ENCODE data around the gene NAA16. TPM values are rescaled to one million over a fixed set of nuclear protein-coding genes. Genes with fewer than 3 reads are reported as not detected.

NAA16 gene
- total and polyA plus RNA-seq, 10 of the 15 experiments (the other 5 are each of a cell fraction or from before 2014, with no cell fraction given) = 5.4 to 18.5 (median 13.2) TPM

- in situ Hi-C loops (cut with MboI) (no loop called here), intact Hi-C loops (cut with micrococcal nuclease; ENCODE audit: unreplicated experiment) (no loop called here)
- Histone ChIP-seq H3K9me3 (replicated peaks; ENCODE audit: control insufficient read depth, insufficient read depth, low read length) (no peaks in the 10 kb centered on the region), H3K9ac (ENCODE audit: control insufficient read depth, insufficient read depth, low read length) (no peak overlapping the region), H3K79me2 (ENCODE audit: control insufficient read depth, insufficient read depth, low read length) (no peaks in the 10 kb centered on the region), H3K4me1 (ENCODE audit: control insufficient read depth, insufficient read depth, low read length) (no peaks in the 10 kb centered on the region), H2AFZ (ENCODE audit: control insufficient read depth, low read depth, low read length) (no peak overlapping the region), H3K36me3 (ENCODE audit: control insufficient read depth in 2 of 2, insufficient read depth in 2 of 2, low read length in 1 of 2) (peaks cover 2 to 3% of the 10 kb centered on the region in 2 experiments; a peak in 3 of 4 replicates), H4K20me1 (ENCODE audit: control insufficient read depth, insufficient read depth) (no peaks in the 10 kb centered on the region), H3K27me3 (replicated peaks in 1 of 2; ENCODE audit: control insufficient read depth in 2 of 2, insufficient read depth in 2 of 2, low read length in 1 of 2) (no peaks in the 10 kb centered on the region), H3K27ac (ENCODE audit: control insufficient read depth, insufficient read depth) (no peak overlapping the region), H3K4me3 (no peak overlapping the region), H3K4me2 (ENCODE audit: control insufficient read depth, insufficient read depth) (no peak overlapping the region)
- ATAC-seq (no peak), FAIRE-seq (no peak), DNase-seq (ENCODE audit: low read depth, low spot score) (no peak)
- ChIA-PET POLR2A (no interaction called here), SMC1A (ENCODE audit: uncharacterized antibody, unreplicated experiment) (no interaction called here), RAD21 (ENCODE audit: unreplicated experiment) (no interaction called here), CTCF (interaction anchor here (1.2 to 2.0 kb wide), 2 partner anchors 9 to 291 kb away, joined by 3 to 7 read pairs; no protein-coding TSS in a partner anchor)
- WGBS (ENCODE audit: insufficient coverage, insufficient replicate concordance, low lambda C conversion rate, missing lambda C conversion rate) = 71% methylated on average over 5 of the region's 5 CpGs
- no peak for TF ChIP-seq TARDBP (IDR thresholded peaks at IDR 0.05; ENCODE audit: borderline replicate concordance)
- no peak for TF ChIP-seq NRF1 (conservative IDR thresholded peaks at IDR 0.05; ENCODE audit: low read depth, low read length)
- no peak for TF ChIP-seq WRNIP1 (IDR thresholded peaks at IDR 0.05; ENCODE audit: borderline replicate concordance, low read depth, low read length)
- no peak for TF ChIP-seq EP300 (IDR thresholded peaks at IDR 0.05; ENCODE audit: borderline replicate concordance in 1 of 2, control insufficient read depth in 1 of 2, low read depth in 2 of 2, low read length in 2 of 2)
- no peak for TF ChIP-seq BCL11A (IDR thresholded peaks at IDR 0.05; ENCODE audit: low read depth, low read length)
- TF ChIP-seq E2F8 (IDR thresholded peaks at IDR 0.05; ENCODE audit: low read depth, partially characterized antibody) = no peak
- TF ChIP-seq, protein P1, sequence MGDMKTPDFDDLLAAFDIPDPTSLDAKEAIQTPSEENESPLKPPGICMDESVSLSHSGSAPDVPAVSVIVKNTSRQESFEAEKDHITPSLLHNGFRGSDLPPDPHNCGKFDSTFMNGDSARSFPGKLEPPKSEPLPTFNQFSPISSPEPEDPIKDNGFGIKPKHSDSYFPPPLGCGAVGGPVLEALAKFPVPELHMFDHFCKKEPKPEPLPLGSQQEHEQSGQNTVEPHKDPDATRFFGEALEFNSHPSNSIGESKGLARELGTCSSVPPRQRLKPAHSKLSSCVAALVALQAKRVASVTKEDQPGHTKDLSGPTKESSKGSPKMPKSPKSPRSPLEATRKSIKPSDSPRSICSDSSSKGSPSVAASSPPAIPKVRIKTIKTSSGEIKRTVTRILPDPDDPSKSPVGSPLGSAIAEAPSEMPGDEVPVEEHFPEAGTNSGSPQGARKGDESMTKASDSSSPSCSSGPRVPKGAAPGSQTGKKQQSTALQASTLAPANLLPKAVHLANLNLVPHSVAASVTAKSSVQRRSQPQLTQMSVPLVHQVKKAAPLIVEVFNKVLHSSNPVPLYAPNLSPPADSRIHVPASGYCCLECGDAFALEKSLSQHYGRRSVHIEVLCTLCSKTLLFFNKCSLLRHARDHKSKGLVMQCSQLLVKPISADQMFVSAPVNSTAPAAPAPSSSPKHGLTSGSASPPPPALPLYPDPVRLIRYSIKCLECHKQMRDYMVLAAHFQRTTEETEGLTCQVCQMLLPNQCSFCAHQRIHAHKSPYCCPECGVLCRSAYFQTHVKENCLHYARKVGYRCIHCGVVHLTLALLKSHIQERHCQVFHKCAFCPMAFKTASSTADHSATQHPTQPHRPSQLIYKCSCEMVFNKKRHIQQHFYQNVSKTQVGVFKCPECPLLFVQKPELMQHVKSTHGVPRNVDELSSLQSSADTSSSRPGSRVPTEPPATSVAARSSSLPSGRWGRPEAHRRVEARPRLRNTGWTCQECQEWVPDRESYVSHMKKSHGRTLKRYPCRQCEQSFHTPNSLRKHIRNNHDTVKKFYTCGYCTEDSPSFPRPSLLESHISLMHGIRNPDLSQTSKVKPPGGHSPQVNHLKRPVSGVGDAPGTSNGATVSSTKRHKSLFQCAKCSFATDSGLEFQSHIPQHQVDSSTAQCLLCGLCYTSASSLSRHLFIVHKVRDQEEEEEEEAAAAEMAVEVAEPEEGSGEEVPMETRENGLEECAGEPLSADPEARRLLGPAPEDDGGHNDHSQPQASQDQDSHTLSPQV (IDR thresholded peaks at IDR 0.05) = no peak
- TF ChIP-seq TCF12 (IDR thresholded peaks at IDR 0.05; ENCODE audit: low read depth, low read length) = no peak
- TF ChIP-seq SREBF2 (IDR thresholded peaks at IDR 0.05; ENCODE audit: low read length) = no peak
- TF ChIP-seq NFXL1 (IDR thresholded peaks at IDR 0.05; ENCODE audit: borderline replicate concordance) = no peak
- TF ChIP-seq BACH1 (IDR thresholded peaks at IDR 0.05; ENCODE audit: borderline replicate concordance) = no peak
- TF ChIP-seq RAD21 (IDR thresholded peaks at IDR 0.05; ENCODE audit: insufficient read depth, low read depth, low read length) = no peak
- TF ChIP-seq, protein P2, sequence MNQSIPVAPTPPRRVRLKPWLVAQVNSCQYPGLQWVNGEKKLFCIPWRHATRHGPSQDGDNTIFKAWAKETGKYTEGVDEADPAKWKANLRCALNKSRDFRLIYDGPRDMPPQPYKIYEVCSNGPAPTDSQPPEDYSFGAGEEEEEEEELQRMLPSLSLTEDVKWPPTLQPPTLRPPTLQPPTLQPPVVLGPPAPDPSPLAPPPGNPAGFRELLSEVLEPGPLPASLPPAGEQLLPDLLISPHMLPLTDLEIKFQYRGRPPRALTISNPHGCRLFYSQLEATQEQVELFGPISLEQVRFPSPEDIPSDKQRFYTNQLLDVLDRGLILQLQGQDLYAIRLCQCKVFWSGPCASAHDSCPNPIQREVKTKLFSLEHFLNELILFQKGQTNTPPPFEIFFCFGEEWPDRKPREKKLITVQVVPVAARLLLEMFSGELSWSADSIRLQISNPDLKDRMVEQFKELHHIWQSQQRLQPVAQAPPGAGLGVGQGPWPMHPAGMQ (IDR thresholded peaks at IDR 0.05; ENCODE audit: borderline replicate concordance) = no peak
- TF ChIP-seq, protein P3, sequence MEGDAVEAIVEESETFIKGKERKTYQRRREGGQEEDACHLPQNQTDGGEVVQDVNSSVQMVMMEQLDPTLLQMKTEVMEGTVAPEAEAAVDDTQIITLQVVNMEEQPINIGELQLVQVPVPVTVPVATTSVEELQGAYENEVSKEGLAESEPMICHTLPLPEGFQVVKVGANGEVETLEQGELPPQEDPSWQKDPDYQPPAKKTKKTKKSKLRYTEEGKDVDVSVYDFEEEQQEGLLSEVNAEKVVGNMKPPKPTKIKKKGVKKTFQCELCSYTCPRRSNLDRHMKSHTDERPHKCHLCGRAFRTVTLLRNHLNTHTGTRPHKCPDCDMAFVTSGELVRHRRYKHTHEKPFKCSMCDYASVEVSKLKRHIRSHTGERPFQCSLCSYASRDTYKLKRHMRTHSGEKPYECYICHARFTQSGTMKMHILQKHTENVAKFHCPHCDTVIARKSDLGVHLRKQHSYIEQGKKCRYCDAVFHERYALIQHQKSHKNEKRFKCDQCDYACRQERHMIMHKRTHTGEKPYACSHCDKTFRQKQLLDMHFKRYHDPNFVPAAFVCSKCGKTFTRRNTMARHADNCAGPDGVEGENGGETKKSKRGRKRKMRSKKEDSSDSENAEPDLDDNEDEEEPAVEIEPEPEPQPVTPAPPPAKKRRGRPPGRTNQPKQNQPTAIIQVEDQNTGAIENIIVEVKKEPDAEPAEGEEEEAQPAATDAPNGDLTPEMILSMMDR (IDR thresholded peaks at IDR 0.05 in 2 of 3, conservative IDR thresholded peaks at IDR 0.05 in 1 of 3; ENCODE audit: control insufficient read depth in 2 of 3, extremely low read depth in 1 of 3, insufficient read depth in 1 of 3, low read depth in 3 of 3, low read length in 3 of 3) = no peak
- TF ChIP-seq CHD4 (IDR thresholded peaks at IDR 0.05) = no peak
- no TSS peak for BruUV-seq (replicated peaks)
These were observed 50.4 kb downstream of the NAA16 start for GRCh38 chr13:41361491-41361890.

Measured in GM12878 (cell line).